WTC11 (cell line): ENCODE results near the gene SDHC. TPM values are rescaled to one million over a fixed set of nuclear protein-coding genes. Genes with fewer than 3 reads are reported as not detected.
A peak's percentile ranks its signal among the peaks of the same experiment; 100 is the strongest.
"Not testable (repeated sequence)": the region's sequence is repeated elsewhere in the genome, so short reads cannot be mapped to it uniquely, and the experiment has no call there.

Experiments used
- ATAC-seq: fragments of 200-7000 bp; cut with Tn5 transposase; 2 replicates; pipeline ENCODE4 v1.10.0; 2021; ENCODE audit warnings: mild to moderate bottlenecking, moderate library complexity
- CTCF ChIA-PET: fragments of 300-600 bp; sonication (Branson Sonifier 250); formaldehyde crosslinking; loops from one replicate; lab custom pipeline; 2021; ENCODE audit warnings: antibody characterized with exemption; lab: Charles Lee
- POLR2A ChIA-PET: fragments of 350-600 bp; sonication (Branson Sonifier 250); formaldehyde crosslinking; loops from one replicate; lab custom pipeline; 2021; ENCODE audit warnings: antibody characterized with exemption; lab: Charles Lee
- DNase-seq: peaks from one replicate; pipeline ENCODE4 v3.0.0; 2021; ENCODE audit warnings: low spot score
- H3K27ac Mint-ChIP-seq: 2 replicates; pipeline ENCODE4 v1.8.0; 2021; ENCODE audit warnings: mixed read lengths
- H3K27me3 Mint-ChIP-seq: 2 replicates; pipeline ENCODE4 v1.8.0; 2021; ENCODE audit warnings: low read depth, mild to moderate bottlenecking, moderate library complexity, mixed read lengths
- H3K36me3 Mint-ChIP-seq: 2 replicates; pipeline ENCODE4 v1.8.0; 2021; ENCODE audit warnings: mixed read lengths
- H3K4me1 Mint-ChIP-seq: 2 replicates; pipeline ENCODE4 v1.8.0; 2022; ENCODE audit warnings: mixed read lengths
- H3K4me3 Mint-ChIP-seq: 2 replicates; pipeline ENCODE4 v1.8.0; 2021; ENCODE audit warnings: mild to moderate bottlenecking, moderate library complexity, mixed read lengths
- H3K9me3 Mint-ChIP-seq: 2 replicates; pipeline ENCODE4 v1.8.0; 2021; ENCODE audit warnings: mixed read lengths
- ZNF423 ChIP-seq: fragments of 250-450 bp; sonication (Bioruptor Pico); IDR thresholded peaks from 2 replicates; pipeline ENCODE4 v2.1.2; 2022; ENCODE audit warnings: mild to moderate bottlenecking, moderate library complexity
- total RNA-seq: library from RNA; stranded (reverse); gene quantifications from 3 replicates; pipeline ENCODE4 v1.2.3, GENCODE V29; 2021

The SDHC gene
- total RNA-seq, 1 experiment from 2014 or later = 193 TPM

DNA sequence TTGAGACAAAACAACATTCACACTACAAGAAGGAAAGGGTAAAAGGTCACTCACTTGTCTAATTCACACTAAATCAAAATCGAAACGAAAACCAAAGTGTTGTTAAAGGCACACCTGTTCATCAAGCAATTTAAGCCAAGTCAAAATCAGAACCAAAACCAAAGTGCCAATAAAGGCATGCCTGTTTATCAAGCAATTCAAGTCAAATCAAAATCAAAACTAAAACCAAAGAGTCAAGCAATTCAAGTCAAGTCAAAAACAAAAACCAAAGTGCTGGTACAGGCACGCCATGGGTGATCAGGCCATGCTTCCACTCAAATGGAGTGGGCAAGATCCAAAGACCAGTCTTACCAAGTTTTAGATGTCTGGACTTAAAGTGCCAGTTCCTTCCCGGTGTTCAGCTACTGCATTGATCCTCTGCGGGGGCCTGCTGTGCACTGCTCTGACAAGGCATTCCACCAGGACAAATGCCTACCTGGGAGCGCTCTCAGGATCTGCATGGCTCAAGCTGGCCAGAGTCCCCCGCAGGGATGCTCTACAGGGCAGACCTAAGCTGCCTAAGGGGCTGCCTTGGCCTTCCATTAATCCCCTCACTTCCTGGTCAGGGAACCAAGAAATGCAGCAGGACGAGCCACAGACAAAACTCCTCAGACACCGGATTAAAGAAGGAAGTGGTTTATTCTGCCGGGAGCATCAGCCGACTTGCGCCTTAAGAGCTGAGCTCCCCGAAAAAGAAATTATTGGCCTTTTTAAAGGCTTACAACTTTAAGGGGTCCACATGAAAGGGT is 95.9 kb downstream of the SDHC start:
- not testable (repeated sequence) for H3K4me3 Mint-ChIP-seq, H3K27me3 Mint-ChIP-seq, H3K9me3 Mint-ChIP-seq, H3K36me3 Mint-ChIP-seq
- POLR2A ChIA-PET = interaction anchor here (0.6 to 0.7 kb wide), 2 partner anchors 29 to 284 kb away, joined by 3 to 4 read pairs; no protein-coding TSS in a partner anchor
- Mint-ChIP-seq H3K27ac (peak overlapping the region; percentile 30; the same call in 1 of the 2 replicates), H3K4me1 (peaks cover 37% of the 10 kb centered on the region)
- CTCF ChIA-PET = interaction anchor here (3.6 kb wide), 1 partner anchor 30 kb away, joined by 17 read pairs; no protein-coding TSS in a partner anchor
- ATAC-seq (peak; percentile 80), DNase-seq (peak; percentile 34)
- TF ChIP-seq ZNF423 = peak; percentile 14; the same call in 1 of the 2 replicates

DNA sequence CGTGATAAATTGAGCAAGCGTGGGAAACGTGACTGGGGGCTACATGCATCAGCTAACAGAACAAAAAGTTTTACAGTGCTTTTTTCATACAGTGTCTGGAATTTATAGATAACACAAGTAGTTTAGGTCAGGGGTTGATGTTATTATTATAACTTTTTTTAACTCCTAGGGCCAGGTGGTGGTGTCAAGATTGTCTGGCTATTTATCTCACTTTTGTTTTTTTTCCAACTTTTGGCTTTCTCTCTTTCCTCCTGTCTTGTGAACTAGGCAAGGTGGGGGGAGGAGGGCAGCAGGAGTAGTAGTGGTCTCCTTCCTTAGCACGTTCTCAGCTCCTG is 96.4 kb downstream of the SDHC start:
- H3K4me3 Mint-ChIP-seq = not testable (repeated sequence)
- CTCF ChIA-PET = interaction anchor here (3.6 kb wide), 1 partner anchor 30 kb away, joined by 17 read pairs; no protein-coding TSS in a partner anchor

More for the DNA sequence above, 96.4 kb downstream of the SDHC start:
- Mint-ChIP-seq H3K27ac (peak overlapping the region; percentile 10; the same call in 1 of the 2 replicates), H3K4me1 (peaks cover 37% of the 10 kb centered on the region)
- ATAC-seq, H3K36me3 Mint-ChIP-seq, H3K9me3 Mint-ChIP-seq, DNase-seq, H3K27me3 Mint-ChIP-seq: not testable (repeated sequence)
- POLR2A ChIA-PET = interaction anchor here (0.6 kb wide), 1 partner anchor 285 kb away, joined by 4 read pairs; no protein-coding TSS in a partner anchor

Other genes with a start within 250 kb of the SDHC start
- 0.39 to 0.92 TPM (median 0.52 TPM) in 3 replicates for gene ARHGAP30, start 244.5 kb upstream of the SDHC start, total RNA-seq
- gene NECTIN4, start 224.8 kb upstream of the SDHC start, total RNA-seq = 0.46 to 1.7 TPM (median 0.48 TPM) in 3 replicates
- 5.8 to 8.7 TPM (median 8.7 TPM) in 3 replicates for gene KLHDC9, start 216.0 kb upstream of the SDHC start, total RNA-seq
- gene PFDN2, start 196.3 kb upstream of the SDHC start, total RNA-seq = 91.0 to 95.4 TPM (median 92.6 TPM) in 3 replicates
- 44.4 to 47.2 TPM (median 46.5 TPM) in 3 replicates for gene NIT1, start 196.3 kb upstream of the SDHC start, total RNA-seq
- 39.2 to 43.3 TPM (median 40.0 TPM) in 3 replicates for gene DEDD, start 181.7 kb upstream of the SDHC start, total RNA-seq
- gene UFC1, start 160.4 kb upstream of the SDHC start, total RNA-seq = 56.2 to 61.2 TPM (median 60.7 TPM) in 3 replicates
- gene USP21, start 154.9 kb upstream of the SDHC start, total RNA-seq = 30.7 to 31.1 TPM (median 30.8 TPM) in 3 replicates
- gene PPOX, start 148.0 kb upstream of the SDHC start, total RNA-seq = 39.8 to 44.8 TPM (median 43.4 TPM) in 3 replicates
- 40.1 to 44.8 TPM (median 40.7 TPM) in 3 replicates for gene B4GALT3, start 136.9 kb upstream of the SDHC start, total RNA-seq
- 9.1 to 11.2 TPM (median 10.0 TPM) in 3 replicates for gene ADAMTS4, start 115.3 kb upstream of the SDHC start, total RNA-seq
- 105 to 108 TPM (median 105 TPM) in 3 replicates for gene NDUFS2, start 112.0 kb upstream of the SDHC start, total RNA-seq
- 0.48 to 1.0 TPM (median 0.85 TPM) in 3 replicates for gene FCER1G, start 99.1 kb upstream of the SDHC start, total RNA-seq
- gene APOA2, start 90.8 kb upstream of the SDHC start, total RNA-seq = 1.9 to 2.5 TPM (median 2.2 TPM) in 3 replicates
- 13.0 to 16.9 TPM (median 15.1 TPM) in 3 replicates for gene TOMM40L, start 88.3 kb upstream of the SDHC start, total RNA-seq
- 0.16 TPM in 1 of 3 replicates, not detected in the others for gene NR1I3, start 76.2 kb upstream of the SDHC start, total RNA-seq
- 0.92 to 1.2 TPM (median 1.1 TPM) in 3 replicates for gene PCP4L1, start 55.6 kb upstream of the SDHC start, total RNA-seq
- 3.2 to 5.5 TPM (median 5.2 TPM) in 3 replicates for gene MPZ, start 4.4 kb upstream of the SDHC start, total RNA-seq
- not detected in 3 replicates for gene CFAP126, start 53.5 kb downstream of the SDHC start, total RNA-seq
- gene FCGR2A, start 191.1 kb downstream of the SDHC start, total RNA-seq = 0.74 to 1.1 TPM (median 0.80 TPM) in 3 replicates
- gene HSPA6, start 210.2 kb downstream of the SDHC start, total RNA-seq = 0.16 to 0.22 TPM in 2 of 3 replicates, not detected in the other
- gene FCGR3A, start 235.4 kb downstream of the SDHC start, total RNA-seq = 0.11 to 0.32 TPM (median 0.11 TPM) in 3 replicates